GM12875 (cell line): ENCODE results near the gene LZTR1.

Experiments used
- H3K4me3 ChIP-seq: one replicate; pipeline ENCODE4 v1.5.1; 2011; ENCODE audit warnings: low read depth, low read length, control low read depth
- CTCF ChIP-seq: IDR thresholded peaks from 2 replicates; pipeline ENCODE4 v1.5.1; 2011; ENCODE audit warnings: low read depth, mild to moderate bottlenecking, control low read depth, inconsistent platforms, low read length, moderate library complexity, borderline replicate concordance; ENCODE audit not compliant: insufficient read depth

The LZTR1 gene

GRCh38 chr22:20976291-20976877 is 5.7 kb upstream of the LZTR1 start:
- no peak overlapping the region for H3K4me3 ChIP-seq
- no peak for TF ChIP-seq CTCF

DNA sequence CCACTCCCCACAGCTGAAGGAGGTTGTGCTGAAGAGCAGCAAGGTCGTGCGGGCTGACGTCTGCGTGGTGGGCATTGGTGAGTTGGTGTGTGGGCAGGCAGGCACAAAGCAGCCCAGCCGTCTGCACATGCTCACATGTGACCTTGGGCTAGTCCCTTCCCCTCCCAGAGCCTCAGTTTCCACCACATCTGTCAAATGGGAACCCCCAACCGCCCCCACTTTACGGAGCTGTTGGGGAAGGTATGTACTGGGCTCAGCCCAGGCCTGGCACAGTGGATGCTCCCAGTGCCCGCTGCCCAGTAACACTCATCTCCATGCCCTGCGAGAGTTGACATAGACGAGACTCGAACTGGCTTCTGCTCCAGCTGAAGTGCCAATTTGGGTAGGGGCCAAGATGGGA is 5.1 kb upstream of the LZTR1 start:
- H3K4me3 ChIP-seq: no peak overlapping the region

DNA sequence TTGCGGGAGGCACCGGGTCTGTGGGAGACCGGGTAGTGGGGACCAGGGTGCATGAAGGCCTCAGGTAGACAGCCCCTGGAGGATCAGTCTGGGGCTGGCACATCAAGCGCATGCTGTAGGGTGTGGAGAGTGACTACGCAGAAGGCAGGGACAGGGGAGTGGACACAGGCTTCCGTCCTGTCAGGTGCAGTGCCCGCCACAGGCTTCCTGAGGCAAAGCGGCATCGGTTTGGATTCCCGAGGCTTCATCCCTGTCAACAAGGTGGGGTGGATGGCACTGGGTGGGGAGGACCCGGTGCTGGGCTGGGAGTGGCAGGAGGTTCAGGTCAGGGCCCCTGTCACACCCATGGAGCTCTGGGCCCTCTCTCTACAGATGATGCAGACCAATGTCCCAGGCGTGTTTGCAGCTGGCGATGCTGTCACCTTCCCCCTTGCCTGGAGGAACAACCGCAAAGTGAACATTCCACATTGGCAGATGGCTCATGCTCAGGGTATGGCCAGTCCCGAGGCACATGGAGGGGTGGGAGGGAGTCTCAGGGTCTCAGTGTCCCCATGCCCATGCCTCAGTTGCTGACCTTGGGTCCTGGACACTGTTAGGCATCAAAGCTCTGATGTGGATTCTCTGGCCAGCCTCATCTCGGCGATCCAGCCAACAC is 4.5 kb upstream of the LZTR1 start:
- no peak overlapping the region for H3K4me3 ChIP-seq
- no peak for TF ChIP-seq CTCF

More for the DNA sequence above, 5.1 kb upstream of the LZTR1 start:
- no peak for TF ChIP-seq CTCF

DNA sequence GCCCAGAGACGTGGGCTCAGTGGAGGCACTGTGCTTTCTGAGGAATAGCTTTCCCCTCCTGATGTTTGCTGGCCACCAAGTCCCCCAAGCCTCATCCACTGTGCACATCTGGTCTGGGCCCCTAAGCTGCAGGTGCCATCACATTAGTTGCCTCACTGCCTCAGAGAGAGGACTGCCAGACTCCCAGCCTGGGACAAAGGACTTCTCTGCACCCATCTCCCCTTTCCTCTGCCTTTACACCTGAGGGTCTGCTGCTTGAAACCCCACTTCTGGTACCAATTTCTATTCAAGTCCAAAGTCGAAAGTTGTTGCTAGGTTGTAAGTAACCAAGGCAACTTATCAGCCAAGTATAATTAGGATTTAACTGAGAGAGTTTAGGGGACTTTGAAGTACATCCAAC is 3.7 kb upstream of the LZTR1 start:
- no peak for TF ChIP-seq CTCF
- no peak overlapping the region for H3K4me3 ChIP-seq

DNA sequence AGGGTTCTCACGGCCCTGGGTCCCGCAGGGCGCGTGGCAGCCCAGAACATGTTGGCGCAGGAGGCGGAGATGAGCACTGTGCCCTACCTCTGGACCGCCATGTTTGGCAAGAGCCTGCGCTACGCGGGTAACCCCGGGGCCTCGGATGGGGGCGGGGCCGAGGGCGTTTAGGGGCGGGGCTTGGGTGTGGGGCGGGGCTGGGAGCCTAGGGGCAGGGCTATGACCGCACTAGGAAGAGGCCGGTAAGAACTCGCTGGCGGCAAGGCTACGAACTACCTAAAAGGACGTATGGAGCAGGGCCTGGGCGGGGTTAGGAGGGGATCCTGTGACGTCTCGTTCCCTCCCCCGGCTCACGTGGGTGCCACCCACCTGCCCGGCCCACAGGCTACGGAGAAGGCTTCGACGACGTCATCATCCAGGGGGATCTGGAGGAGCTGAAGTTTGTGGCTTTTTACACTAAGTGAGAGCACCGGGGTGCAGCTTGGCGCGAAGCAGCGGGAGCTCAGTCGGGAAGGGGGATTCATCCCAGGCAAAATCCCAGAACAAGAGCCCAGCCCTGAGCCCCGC is 2.8 kb upstream of the LZTR1 start:
- no peak for TF ChIP-seq CTCF

DNA sequence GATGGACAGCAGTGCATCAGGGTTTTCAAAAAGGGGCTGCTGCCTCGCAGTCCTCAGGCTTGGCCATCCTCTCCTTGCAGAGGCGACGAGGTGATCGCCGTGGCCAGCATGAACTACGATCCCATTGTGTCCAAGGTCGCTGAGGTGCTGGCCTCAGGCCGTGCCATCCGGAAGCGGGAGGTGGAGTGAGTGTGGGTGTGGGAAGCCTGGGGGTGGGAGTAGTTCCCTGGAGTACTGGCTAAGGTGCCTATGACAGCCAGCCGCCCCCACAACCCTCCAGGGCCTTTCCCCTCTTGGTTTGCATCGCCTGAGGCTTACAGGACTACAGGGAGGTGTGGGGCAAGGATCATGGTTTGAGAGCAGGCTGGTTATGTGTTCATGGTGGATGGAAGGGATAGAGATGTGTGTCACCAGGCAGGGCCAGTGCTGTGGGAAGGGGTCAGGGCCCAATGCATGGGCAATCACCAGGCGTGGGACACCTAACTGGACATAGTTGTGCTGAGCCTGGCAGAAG is 2.1 kb upstream of the LZTR1 start:
- H3K4me3 ChIP-seq: no peak overlapping the region
- no peak for TF ChIP-seq CTCF

More for the DNA sequence above, 2.8 kb upstream of the LZTR1 start:
- no peak overlapping the region for H3K4me3 ChIP-seq

DNA sequence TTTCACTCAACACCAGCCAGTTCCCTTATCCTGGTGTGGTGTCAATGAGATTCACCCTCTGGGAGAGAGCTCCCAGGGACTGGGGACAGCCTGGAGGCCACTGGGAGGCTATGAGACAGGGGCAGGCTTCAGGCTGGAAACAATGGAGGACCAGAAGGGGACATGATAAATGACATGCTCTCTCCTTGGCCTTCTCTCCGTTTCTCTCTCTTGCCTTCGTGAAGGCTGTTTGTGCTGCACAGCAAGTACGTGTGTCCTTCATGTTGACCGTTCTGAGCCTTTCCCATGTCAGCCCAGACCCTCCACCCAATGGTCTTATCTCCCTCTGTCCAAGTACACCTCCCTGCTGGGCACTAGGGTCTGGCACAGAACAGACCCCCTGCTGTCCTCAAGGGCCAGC is 1.6 kb upstream of the LZTR1 start:
- TF ChIP-seq CTCF: no peak
- no peak overlapping the region for H3K4me3 ChIP-seq
